Sigmoid colon (tissue), 7 donors: ENCODE results near the gene PPP6R3. TPM values are rescaled to one million over a fixed set of nuclear protein-coding genes. Genes with fewer than 3 reads are reported as not detected.

Experiments used
- DNase-seq: peaks from one replicate; pipeline ENCODE4 v3.0.0-alpha.2; 2019
- H3K27ac ChIP-seq, 4 donors: fragments of 200-600 bp; sonication (generic); one replicate each; pipeline ENCODE4 v1.5.1; 2016 to 2019; ENCODE audit warnings: mild to moderate bottlenecking in 1 of 4
- H3K27me3 ChIP-seq, 3 donors: fragments of 200-600 bp; sonication (generic); one replicate each; pipeline ENCODE4 v1.5.1; 2019; ENCODE audit warnings: mild to moderate bottlenecking in 1 of 3
- H3K36me3 ChIP-seq, 4 donors: fragments of 200-600 bp; sonication (generic); one replicate each; pipeline ENCODE4 v1.5.1; 2016 to 2019
- H3K4me1 ChIP-seq, 4 donors: fragments of 200-600 bp; sonication (generic); one replicate each; pipeline ENCODE4 v1.5.1; 2017 to 2019
- H3K4me3 ChIP-seq, 4 donors: fragments of 200-600 bp; sonication (generic); one replicate each; pipeline ENCODE4 v1.5.1; 2017 to 2019; ENCODE audit warnings: mild to moderate bottlenecking in 2 of 4, moderate library complexity in 1 of 4
- H3K9me3 ChIP-seq, 4 donors: fragments of 200-600 bp in 3 of 4; sonication (generic) in 3 of 4; one replicate each; pipeline versions ENCODE4 v1.5.1 to v1.6.1; 2013 to 2019
- CTCF ChIP-seq, 4 experiments: fragments of 450-650 bp in 3 of 4; fragments of 200-600 bp in 1 of 4; IDR thresholded peaks; one replicate each; pipeline ENCODE4 v1.5.1; 2016 to 2019; ENCODE audit warnings: antibody characterized with exemption in 4 of 4, mild to moderate bottlenecking in 3 of 4, moderate library complexity in 2 of 4
- EP300 ChIP-seq, 4 donors: sonication (generic); formaldehyde crosslinking; IDR thresholded peaks; one replicate each; pipeline ENCODE4 v1.6.1; 2017; ENCODE audit warnings: antibody characterized with exemption in 4 of 4
- POLR2A ChIP-seq, 2 donors: fragments of 450-650 bp; IDR thresholded peaks; one replicate each; pipeline ENCODE4 v1.6.1; 2016; ENCODE audit warnings: antibody characterized with exemption in 2 of 2, mild to moderate bottlenecking in 2 of 2, moderate library complexity in 2 of 2
- POLR2AphosphoS5 ChIP-seq, 4 donors: sonication (generic); formaldehyde crosslinking; IDR thresholded peaks; one replicate each; pipeline ENCODE4 v1.6.1; 2017; ENCODE audit warnings: antibody characterized with exemption in 4 of 4
- WGBS, 2 donors: extraction: QIAGEN DNeasy Blood & Tissue Kit; methylation state at CpG; one replicate each; pipeline ENCODE4 v1.1.7; 2013; 5-methylcytosine and 5-hydroxymethylcytosine counted together
- intact Hi-C: fragments of 100-400 bp; cut with DNase I; formaldehyde crosslinking; loops from one replicate; pipeline ENCODE4 v1.15.1; 2023
- polyA plus RNA-seq, 3 donors: library from polyadenylated mRNA; stranded (reverse); fragments of 200-250 nt; gene quantifications; one replicate each; pipeline ENCODE4 v1.2.3, GENCODE V29; 2013
- total RNA-seq, 4 donors: library from RNA; depleted of rRNA; stranded (reverse); fragments of >200 nt; gene quantifications; one replicate each; pipeline ENCODE4 v1.1.0, GENCODE V29; 2016
- donor health status: healthy with polysubstance abuse.
- donor health status: Bipolar disorder and iron deficiency.
- donor health status: healthy.

PPP6R3 gene
- total and polyA plus RNA-seq, 7 donors, result 24.0 to 157 (median 133) TPM

GRCh38 chr11:68437927-68438657 lies 22.5 kb upstream of the PPP6R3 start:
- peaks cover 28 to 93% (median 54%) of the 10 kb centered on the region in 4 donors for H3K36me3 ChIP-seq
- H3K9me3 ChIP-seq, result no peaks in the 10 kb centered on the region
- no peak for DNase-seq
- H3K4me1 ChIP-seq, result peaks cover 0 to 36% (median 18%) of the 10 kb centered on the region in 4 donors
- intact Hi-C loops, result no loop called here
- TF ChIP-seq CTCF (IDR thresholded peaks at IDR 0.05) (no peak), POLR2A (IDR thresholded peaks at IDR 0.05) (no peak), EP300 (IDR thresholded peaks at IDR 0.05) (no peak), POLR2AphosphoS5 (IDR thresholded peaks at IDR 0.05) (no peak)
- H3K27me3 ChIP-seq, result no peaks in the 10 kb centered on the region
- peak overlapping the region in 2 of 4 donors; percentile 2 to 37 for H3K27ac ChIP-seq
- no peak overlapping the region for H3K4me3 ChIP-seq
- WGBS, 2 donors, result 95 to 96% methylated on average over 34 of the region's 34 CpGs

GRCh38 chr11:68438658-68439259 lies 21.8 kb upstream of the PPP6R3 start:
- peaks cover 0 to 36% (median 18%) of the 10 kb centered on the region in 4 donors for H3K4me1 ChIP-seq
- TF ChIP-seq EP300 (IDR thresholded peaks at IDR 0.05), result no peak
- H3K9me3 ChIP-seq, result no peaks in the 10 kb centered on the region
- peak overlapping the region in 3 of 4 donors; percentile 18 to 47 (median 45) for H3K27ac ChIP-seq
- no peaks in the 10 kb centered on the region for H3K27me3 ChIP-seq
- no peak overlapping the region for H3K4me3 ChIP-seq
- H3K36me3 ChIP-seq, result peaks cover 28 to 86% (median 50%) of the 10 kb centered on the region in 4 donors
- DNase-seq, result no peak
- 92 to 95% methylated on average over 6 of the region's 6 CpGs for WGBS, 2 donors
- intact Hi-C loops, result no loop called here

- WGBS, 2 donors, result 71 to 79% methylated on average over 38 of the region's 38 CpGs
- intact Hi-C loops, result loop anchor here (5.0 to 10.0 kb wide), 2 partner anchors 32 to 55 kb away; no protein-coding TSS in a partner anchor
- H3K27me3 ChIP-seq, result no peaks in the 10 kb centered on the region
- peak; percentile 74 for DNase-seq
- H3K36me3 ChIP-seq, result peaks cover 28 to 78% (median 45%) of the 10 kb centered on the region in 4 donors
- peak overlapping the region; percentile 9 to 47 (median 32) for H3K27ac ChIP-seq
- H3K4me1 ChIP-seq, result peaks cover 0 to 42% (median 22%) of the 10 kb centered on the region in 4 donors
- TF ChIP-seq EP300 (IDR thresholded peaks at IDR 0.05), result no peak
- TF ChIP-seq POLR2AphosphoS5 (IDR thresholded peaks at IDR 0.05), result no peak
- no peak for TF ChIP-seq POLR2A (IDR thresholded peaks at IDR 0.05)
- TF ChIP-seq CTCF (IDR thresholded peaks at IDR 0.05), result no peak
- H3K9me3 ChIP-seq, result no peaks in the 10 kb centered on the region
- H3K4me3 ChIP-seq, result no peak overlapping the region
Observed at GRCh38 chr11:68439355-68440065, 21.0 kb upstream of the PPP6R3 start.

GRCh38 chr11:68440224-68440623 lies 20.3 kb upstream of the PPP6R3 start:
- no peak for DNase-seq
- Histone ChIP-seq H3K4me1 (peaks cover 0 to 50% (median 27%) of the 10 kb centered on the region in 4 donors), H3K36me3 (peaks cover 23 to 71% (median 39%) of the 10 kb centered on the region in 4 donors), H3K27ac (peak overlapping the region in 3 of 4 donors; percentile 18 to 47 (median 45)), H3K4me3 (no peak overlapping the region), H3K9me3 (no peaks in the 10 kb centered on the region), H3K27me3 (no peaks in the 10 kb centered on the region)
- TF ChIP-seq EP300 (IDR thresholded peaks at IDR 0.05), result no peak
- TF ChIP-seq POLR2AphosphoS5 (IDR thresholded peaks at IDR 0.05), result no peak
- TF ChIP-seq CTCF (IDR thresholded peaks at IDR 0.05), result no peak
- TF ChIP-seq POLR2A (IDR thresholded peaks at IDR 0.05), result no peak
- intact Hi-C loops, result loop anchor here (5.0 to 10.0 kb wide), 2 partner anchors 33 to 55 kb away; no protein-coding TSS in a partner anchor
- WGBS, 2 donors, result 70 to 82% methylated on average over 8 of the region's 8 CpGs
